Calu3 (cell line): ENCODE data around the gene SAMSN1. TPM values are rescaled to one million over a fixed set of nuclear protein-coding genes. Genes with fewer than 3 reads are reported as not detected.

Experiments
- BruUV-seq: library from RNA; stranded (reverse); fragments of 400-500 nt; replicated peaks from 2 replicates; lab custom pipeline; 2021; lab: Mats Ljungman, UMichigan
- CTCF ChIA-PET: fragments of 300-600 bp; sonication (Branson Sonifier 250); formaldehyde crosslinking; loops from one replicate; lab custom pipeline; 2022; ENCODE audit warnings: antibody characterized with exemption; lab: Charles Lee
- DNase-seq: peaks from one replicate; pipeline ENCODE4 v3.0.0; 2022
- H3K27ac Mint-ChIP-seq: one replicate; pipeline ENCODE4 v1.8.0; 2022; ENCODE audit warnings: mixed read lengths; ENCODE audit not compliant: unreplicated experiment
- H3K27me3 Mint-ChIP-seq: one replicate; pipeline ENCODE4 v1.8.0; 2022; ENCODE audit warnings: mixed read lengths; ENCODE audit not compliant: unreplicated experiment
- H3K36me3 Mint-ChIP-seq: one replicate; pipeline ENCODE4 v1.8.0; 2022; ENCODE audit warnings: mild to moderate bottlenecking, moderate library complexity, mixed read lengths; ENCODE audit not compliant: insufficient read depth, unreplicated experiment
- H3K4me1 Mint-ChIP-seq: one replicate; pipeline ENCODE4 v1.8.0; 2022; ENCODE audit warnings: mild to moderate bottlenecking, low read depth, mixed read lengths; ENCODE audit not compliant: unreplicated experiment
- H3K4me3 Mint-ChIP-seq: one replicate; pipeline ENCODE4 v1.8.0; 2022; ENCODE audit warnings: mild to moderate bottlenecking, low read depth, moderate library complexity, mixed read lengths; ENCODE audit not compliant: unreplicated experiment
- H3K9me3 Mint-ChIP-seq: one replicate; pipeline ENCODE4 v1.8.0; 2022; ENCODE audit warnings: low read depth, mixed read lengths; ENCODE audit not compliant: unreplicated experiment
- intact Hi-C: fragments of 100-400 bp; cut with micrococcal nuclease; formaldehyde crosslinking; loops from one replicate; pipeline ENCODE4 v1.10.0; 2022; ENCODE audit not compliant: unreplicated experiment
- total RNA-seq: library from RNA; stranded (reverse); gene quantifications from 2 replicates; pipeline ENCODE4 v1.2.3, GENCODE V29; 2022
- TF ChIP-seq, protein P1 (sequence below): fragments of 200-600 bp; IDR thresholded peaks from one replicate; pipeline ENCODE4 v1.8.0; 2022; ENCODE audit warnings: antibody characterized with exemption; ENCODE audit not compliant: unreplicated experiment

The SAMSN1 gene
- total RNA-seq, 1 experiment from 2014 or later, result 1.5 TPM

GRCh38 chr21:14562959-14563358 lies 16.8 kb upstream of the SAMSN1 start:
- no peaks in the 10 kb centered on the region for H3K36me3 Mint-ChIP-seq
- no peak overlapping the region for H3K4me3 Mint-ChIP-seq
- DNase-seq, result no peak
- TF ChIP-seq, protein P1, sequence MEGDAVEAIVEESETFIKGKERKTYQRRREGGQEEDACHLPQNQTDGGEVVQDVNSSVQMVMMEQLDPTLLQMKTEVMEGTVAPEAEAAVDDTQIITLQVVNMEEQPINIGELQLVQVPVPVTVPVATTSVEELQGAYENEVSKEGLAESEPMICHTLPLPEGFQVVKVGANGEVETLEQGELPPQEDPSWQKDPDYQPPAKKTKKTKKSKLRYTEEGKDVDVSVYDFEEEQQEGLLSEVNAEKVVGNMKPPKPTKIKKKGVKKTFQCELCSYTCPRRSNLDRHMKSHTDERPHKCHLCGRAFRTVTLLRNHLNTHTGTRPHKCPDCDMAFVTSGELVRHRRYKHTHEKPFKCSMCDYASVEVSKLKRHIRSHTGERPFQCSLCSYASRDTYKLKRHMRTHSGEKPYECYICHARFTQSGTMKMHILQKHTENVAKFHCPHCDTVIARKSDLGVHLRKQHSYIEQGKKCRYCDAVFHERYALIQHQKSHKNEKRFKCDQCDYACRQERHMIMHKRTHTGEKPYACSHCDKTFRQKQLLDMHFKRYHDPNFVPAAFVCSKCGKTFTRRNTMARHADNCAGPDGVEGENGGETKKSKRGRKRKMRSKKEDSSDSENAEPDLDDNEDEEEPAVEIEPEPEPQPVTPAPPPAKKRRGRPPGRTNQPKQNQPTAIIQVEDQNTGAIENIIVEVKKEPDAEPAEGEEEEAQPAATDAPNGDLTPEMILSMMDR, result no peak
- CTCF ChIA-PET, result no interaction called here
- no peaks in the 10 kb centered on the region for H3K27me3 Mint-ChIP-seq
- H3K27ac Mint-ChIP-seq, result no peak overlapping the region
- intact Hi-C loops, result loop anchor here (10.0 kb wide), 1 partner anchor 58 kb away; no protein-coding TSS in a partner anchor
- no peaks in the 10 kb centered on the region for H3K4me1 Mint-ChIP-seq
- BruUV-seq, result no TSS peak
- H3K9me3 Mint-ChIP-seq, result no peaks in the 10 kb centered on the region

DNA sequence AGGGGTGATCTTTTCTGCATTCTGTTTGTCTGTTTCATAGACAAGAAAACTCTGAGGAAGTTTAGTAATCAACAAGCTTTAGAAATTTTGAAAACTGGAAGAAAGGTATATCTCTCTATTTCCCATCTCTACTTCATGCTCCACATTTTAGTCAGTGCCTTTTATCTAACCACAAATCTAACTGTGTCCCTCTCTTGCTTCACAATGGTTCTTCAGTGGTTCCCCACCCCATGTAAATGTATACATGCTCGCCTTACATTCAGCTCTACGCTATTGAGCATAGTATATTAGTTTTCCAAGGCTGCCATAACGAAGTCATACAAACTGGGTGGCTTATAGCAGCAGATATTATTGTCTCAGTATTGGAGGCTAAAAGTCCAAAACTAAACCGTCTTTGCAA lies 14.4 kb upstream of the SAMSN1 start:
- Mint-ChIP-seq H3K4me1 (peaks cover under 1% of the 10 kb centered on the region), H3K9me3 (no peaks in the 10 kb centered on the region), H3K27ac (no peak overlapping the region), H3K27me3 (no peaks in the 10 kb centered on the region), H3K36me3 (no peaks in the 10 kb centered on the region), H3K4me3 (no peak overlapping the region)
- CTCF ChIA-PET, result no interaction called here
- BruUV-seq, result no TSS peak
- TF ChIP-seq, protein P1, result no peak
- intact Hi-C loops, result loop anchor here (10.0 kb wide), 1 partner anchor 56 kb away; no protein-coding TSS in a partner anchor
- no peak for DNase-seq

DNA sequence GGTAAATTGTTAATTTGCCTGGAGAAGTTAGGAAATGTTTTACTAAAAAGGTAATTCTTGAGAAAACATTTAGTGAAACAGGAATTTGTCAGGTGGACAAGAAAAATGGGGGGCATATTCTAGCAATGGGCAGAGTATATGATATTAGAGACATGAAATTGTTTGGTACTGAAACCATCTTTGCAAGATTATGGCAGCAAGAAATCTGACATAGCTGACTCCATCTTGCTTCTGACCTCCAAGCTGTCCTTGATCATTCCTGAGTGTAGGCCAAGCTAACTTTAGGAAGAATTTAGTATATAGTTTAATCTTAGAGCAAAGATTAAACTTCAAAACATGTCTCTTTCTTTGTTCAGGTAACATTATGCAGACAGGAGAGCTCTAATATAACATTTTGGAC lies 14.0 kb upstream of the SAMSN1 start:
- Mint-ChIP-seq H3K27ac (no peak overlapping the region), H3K4me3 (no peak overlapping the region), H3K4me1 (peaks cover 4% of the 10 kb centered on the region), H3K27me3 (no peaks in the 10 kb centered on the region), H3K36me3 (no peaks in the 10 kb centered on the region), H3K9me3 (no peaks in the 10 kb centered on the region)
- TF ChIP-seq, protein P1, result no peak
- no peak for DNase-seq
- CTCF ChIA-PET, result no interaction called here
- no TSS peak for BruUV-seq
- intact Hi-C loops, result loop anchor here (10.0 kb wide), 1 partner anchor 55 kb away; no protein-coding TSS in a partner anchor

DNA sequence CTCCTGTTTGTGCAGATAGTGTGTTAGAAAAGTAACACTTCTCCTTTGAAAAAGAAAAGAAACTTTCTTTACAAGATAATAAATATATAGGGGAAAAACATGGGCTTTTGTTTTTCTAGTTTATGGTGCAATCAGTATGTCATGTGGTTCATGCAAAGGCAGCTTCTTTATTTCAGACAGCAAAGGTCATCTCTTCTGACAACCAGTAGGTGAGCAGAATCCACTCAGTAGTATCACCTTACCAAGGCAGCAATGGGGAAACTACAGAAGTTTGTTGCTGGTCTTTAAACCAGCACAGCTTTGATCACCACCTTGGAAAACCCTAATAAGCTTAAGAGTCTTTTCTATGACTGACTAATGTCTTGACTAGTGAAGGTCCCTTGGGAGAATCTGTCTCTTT lies 13.0 kb upstream of the SAMSN1 start:
- no peaks in the 10 kb centered on the region for H3K36me3 Mint-ChIP-seq
- TF ChIP-seq, protein P1, result no peak
- intact Hi-C loops, result no loop called here
- no peaks in the 10 kb centered on the region for H3K27me3 Mint-ChIP-seq
- no peak overlapping the region for H3K27ac Mint-ChIP-seq
- no peaks in the 10 kb centered on the region for H3K9me3 Mint-ChIP-seq
- no peak overlapping the region for H3K4me3 Mint-ChIP-seq
- CTCF ChIA-PET, result no interaction called here
- peaks cover 9% of the 10 kb centered on the region for H3K4me1 Mint-ChIP-seq
- no peak for DNase-seq
- no TSS peak for BruUV-seq
